HL-60/S4 treated with retinoic acid at 250 ng/mL for 4 days and 3 days (cell line): ENCODE results near the gene ADAM15.

ENCODE experiments used
- in situ Hi-C: fragments of 300-500 bp; cut with MboI; formaldehyde crosslinking; loops from 2 replicates; pipeline ENCODE4 v1.7.0; 2022; ENCODE audit warnings: low sequenced_read_pairs

ADAM15 gene

DNA sequence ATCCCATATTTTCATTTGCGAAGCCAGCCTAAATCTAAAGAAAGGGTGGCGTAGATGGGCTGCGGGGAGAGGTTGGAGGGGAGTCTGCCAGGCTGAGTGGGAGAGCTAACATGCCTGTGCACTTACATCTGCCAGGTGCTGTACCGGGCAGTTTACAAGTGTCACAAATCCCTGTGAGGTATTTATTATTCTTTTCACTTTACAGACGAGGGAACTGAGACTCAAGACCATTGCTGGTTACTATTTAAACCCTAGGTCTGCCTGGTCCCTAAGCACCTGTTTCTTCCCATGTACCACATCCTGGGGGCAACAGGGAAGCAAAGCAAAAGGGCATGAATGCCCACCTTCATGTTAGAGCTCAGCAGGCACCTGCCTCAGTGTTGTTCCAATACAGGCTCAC lies 57.2 kb downstream of the ADAM15 start:
- in situ Hi-C loops, result no loop called here

DNA sequence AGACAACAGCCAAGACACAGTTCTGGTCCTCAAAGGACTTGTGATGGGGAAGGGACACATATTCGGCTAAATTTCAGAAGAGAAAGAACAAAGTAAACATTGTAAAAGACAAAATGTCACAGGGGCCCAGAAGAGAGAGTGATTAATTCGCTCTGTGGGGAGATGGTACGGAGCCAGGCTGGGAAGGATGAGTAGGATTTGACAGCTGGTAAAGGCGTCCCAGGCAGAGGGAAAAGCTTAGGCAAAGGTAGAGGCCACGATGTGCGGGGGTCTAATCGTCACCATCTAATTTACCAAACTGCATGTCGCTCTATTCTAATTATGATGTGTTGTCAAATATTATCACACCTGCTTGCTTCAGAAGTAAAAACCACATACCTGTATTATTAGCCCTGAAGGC lies 59.3 kb downstream of the ADAM15 start:
- in situ Hi-C loops, result no loop called here

DNA sequence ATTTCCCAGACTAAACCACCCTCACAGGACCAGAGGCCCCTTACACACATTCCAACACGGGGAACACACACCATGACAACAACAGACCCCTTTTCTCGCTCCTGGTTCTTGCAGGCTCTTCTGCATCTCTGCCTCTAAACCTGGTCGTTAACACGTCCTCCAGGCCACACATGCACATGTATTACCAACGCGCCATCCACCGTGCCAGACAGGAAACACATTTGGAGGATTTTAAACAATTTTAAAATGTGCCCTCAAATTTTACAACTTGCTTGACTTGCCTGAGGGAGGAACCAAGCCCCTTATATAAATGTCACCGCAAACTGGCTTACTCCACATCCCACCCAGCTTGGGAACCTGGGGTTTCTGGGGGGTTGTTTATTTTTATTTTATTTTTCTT lies 59.7 kb downstream of the ADAM15 start:
- in situ Hi-C loops, result no loop called here
